Uterus (tissue), 4 donors: ENCODE data around the gene MSTO1. TPM values are rescaled to one million over a fixed set of nuclear protein-coding genes. Genes with fewer than 3 reads are reported as not detected.
"Not testable (repeated sequence)": the region's sequence is repeated elsewhere in the genome, so short reads cannot be mapped to it uniquely, and the experiment has no call there.

Experiments
- DNase-seq, 2 donors: peaks; one replicate each; pipeline ENCODE4 v3.0.0-alpha.2; 2019 to 2020
- H3K27ac ChIP-seq, 2 donors: fragments of 200-600 bp; sonication (generic); 1 replicate in 1 of 2; 2 replicates in 1 of 2; pipeline ENCODE4 v1.5.1; 2016 to 2018
- H3K27me3 ChIP-seq, 2 donors: fragments of 200-600 bp; sonication (generic); one replicate each; pipeline ENCODE4 v1.5.1; 2018 to 2019; ENCODE audit warnings: control low read depth in 1 of 2
- H3K36me3 ChIP-seq, 2 donors: fragments of 200-600 bp; sonication (generic); one replicate each; pipeline ENCODE4 v1.5.1; 2019; ENCODE audit warnings: control low read depth in 1 of 2
- H3K4me1 ChIP-seq, 2 donors: fragments of 200-600 bp; sonication (generic); one replicate each; pipeline ENCODE4 v1.5.1; 2018 to 2019; ENCODE audit warnings: control low read depth in 1 of 2
- H3K4me3 ChIP-seq, 2 donors: fragments of 200-600 bp; sonication (generic); 1 replicate in 1 of 2; 2 replicates in 1 of 2; pipeline ENCODE4 v1.5.1; 2018 to 2019; ENCODE audit warnings: mild to moderate bottlenecking in 1 of 2
- H3K9me3 ChIP-seq, 2 donors: fragments of 200-600 bp; sonication (generic); one replicate each; pipeline ENCODE4 v1.5.1; 2019; ENCODE audit warnings: control low read depth in 1 of 2
- CTCF ChIP-seq, 4 experiments: fragments of 200-600 bp in 2 of 4; fragments of 450-650 bp in 2 of 4; sonication (generic) in 2 of 4; IDR thresholded peaks; one replicate each; pipeline ENCODE4 v1.5.1; 2016 to 2019; ENCODE audit warnings: antibody characterized with exemption in 4 of 4, mild to moderate bottlenecking in 2 of 4, moderate library complexity in 1 of 4
- POLR2A ChIP-seq, 2 donors: fragments of 450-650 bp; IDR thresholded peaks; one replicate each; pipeline ENCODE4 v1.6.1; 2016; ENCODE audit warnings: antibody characterized with exemption in 2 of 2, mild to moderate bottlenecking in 1 of 2, moderate library complexity in 1 of 2
- intact Hi-C: fragments of 100-400 bp; cut with DNase I; formaldehyde crosslinking; loops from one replicate; pipeline ENCODE4 v1.15.1; 2023; ENCODE audit warnings: low total_unique reads
- total RNA-seq, 4 donors: library from RNA; depleted of rRNA in 3 of 4; stranded (reverse); fragments of >200 nt in 3 of 4; gene quantifications; one replicate each; pipeline versions ENCODE4 v1.1.0 to v1.2.4, GENCODE V29; 2014 to 2023
- donor health status: DM: yes; HTN: yes; CAD: no.

MSTO1 gene
- total RNA-seq, 4 donors from 2014 or later, result 10.6 to 76.8 (median 38.6) TPM

GRCh38 chr1:155649676-155650075 is 39.7 kb downstream of the MSTO1 start:
- Histone ChIP-seq H3K4me3 (no peak overlapping the region), H3K27me3 (no peaks in the 10 kb centered on the region), H3K9me3 (no peaks in the 10 kb centered on the region), H3K27ac (no peak overlapping the region), H3K36me3 (no peaks in the 10 kb centered on the region), H3K4me1 (peaks cover 3 to 5% of the 10 kb centered on the region in 2 donors)
- TF ChIP-seq POLR2A (IDR thresholded peaks at IDR 0.05) (no peak), CTCF (IDR thresholded peaks at IDR 0.05) (no peak)
- DNase-seq, result no peak
- intact Hi-C loops, result no loop called here

- no peaks in the 10 kb centered on the region for H3K27me3 ChIP-seq
- no peaks in the 10 kb centered on the region for H3K36me3 ChIP-seq
- TF ChIP-seq POLR2A (IDR thresholded peaks at IDR 0.05) (no peak), CTCF (IDR thresholded peaks at IDR 0.05) (no peak)
- no peak for DNase-seq
- H3K27ac ChIP-seq, result no peak overlapping the region
- no peak overlapping the region for H3K4me3 ChIP-seq
- intact Hi-C loops, result no loop called here
- peaks cover 3 to 5% of the 10 kb centered on the region in 2 donors for H3K4me1 ChIP-seq
- H3K9me3 ChIP-seq, result no peaks in the 10 kb centered on the region
Observed at GRCh38 chr1:155650231-155650757, 40.3 kb downstream of the MSTO1 start.

DNA sequence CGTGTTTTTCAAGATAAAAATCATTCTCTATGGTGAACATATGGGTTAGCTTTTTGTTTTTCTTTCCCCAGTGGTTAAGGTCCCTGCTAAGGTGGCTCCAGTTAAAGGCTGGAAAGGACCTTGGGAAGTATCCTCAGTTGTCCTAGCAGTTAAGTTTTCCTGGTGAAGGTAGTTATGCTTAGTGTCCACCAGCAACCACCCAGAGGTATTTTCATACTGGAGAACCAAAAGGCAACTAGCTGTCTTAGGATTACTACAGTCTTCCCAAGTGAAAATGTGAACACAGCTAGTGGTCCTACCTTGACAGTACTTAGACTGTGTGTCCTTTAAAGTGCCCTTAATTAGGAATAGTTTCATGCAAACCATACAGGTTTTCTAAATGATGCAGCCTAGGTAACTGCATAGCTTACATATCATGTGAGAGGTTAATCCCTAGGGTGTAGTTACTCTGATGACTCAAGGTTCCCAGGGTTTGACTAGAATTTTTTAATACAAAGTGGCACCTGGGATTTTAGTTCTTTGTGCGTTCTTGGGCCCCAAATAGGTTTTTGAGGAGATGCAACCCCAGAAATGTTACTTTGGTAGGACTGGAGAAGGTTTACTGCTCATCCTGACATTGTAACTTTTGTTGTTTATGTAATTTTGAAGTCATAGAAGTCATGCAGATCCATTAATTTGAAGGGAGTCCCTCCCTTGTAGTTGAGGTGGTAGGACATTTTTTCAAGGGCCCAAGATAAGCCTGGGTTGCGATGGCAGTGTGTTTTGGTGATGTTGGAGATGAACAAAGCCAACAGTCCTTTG is 42.0 kb downstream of the MSTO1 start:
- intact Hi-C loops, result no loop called here
- Histone ChIP-seq H3K9me3 (no peaks in the 10 kb centered on the region), H3K36me3 (no peaks in the 10 kb centered on the region), H3K27ac (no peak overlapping the region), H3K27me3 (no peaks in the 10 kb centered on the region), H3K4me3 (no peak overlapping the region), H3K4me1 (peaks cover 0 to 3% of the 10 kb centered on the region in 2 donors)
- no peak for DNase-seq
- TF ChIP-seq POLR2A (IDR thresholded peaks at IDR 0.05) (no peak), CTCF (IDR thresholded peaks at IDR 0.05) (no peak)

GRCh38 chr1:155652951-155653350 is 42.9 kb downstream of the MSTO1 start:
- Histone ChIP-seq H3K36me3 (no peaks in the 10 kb centered on the region), H3K4me3 (no peak overlapping the region), H3K4me1 (peaks cover 0 to 3% of the 10 kb centered on the region in 2 donors), H3K27me3 (no peaks in the 10 kb centered on the region), H3K9me3 (no peaks in the 10 kb centered on the region), H3K27ac (no peak overlapping the region)
- no peak for DNase-seq
- TF ChIP-seq POLR2A (IDR thresholded peaks at IDR 0.05), result no peak
- TF ChIP-seq CTCF (IDR thresholded peaks at IDR 0.05), result no peak
- intact Hi-C loops, result no loop called here

DNA sequence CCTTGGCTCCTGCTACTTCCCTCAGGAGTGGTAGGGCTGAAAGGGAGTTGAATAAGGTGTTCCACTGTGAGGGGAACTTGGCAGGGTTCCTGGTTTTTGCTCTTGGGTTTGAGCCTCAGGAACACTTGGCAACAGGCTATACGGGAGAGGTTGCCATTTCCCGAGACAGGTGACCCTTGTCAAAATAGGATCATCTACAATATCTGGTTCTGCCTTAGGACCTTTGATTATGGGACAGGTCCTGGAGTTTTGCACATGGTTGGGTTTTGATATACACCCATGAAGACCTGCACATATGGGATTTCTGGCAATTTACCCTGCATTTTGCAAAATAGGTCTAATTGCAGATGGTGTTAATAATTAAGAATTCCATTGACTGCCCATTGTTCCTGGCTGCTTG is 47.4 kb downstream of the MSTO1 start:
- Histone ChIP-seq H3K27me3 (no peaks in the 10 kb centered on the region), H3K9me3 (no peaks in the 10 kb centered on the region), H3K27ac (no peak overlapping the region), H3K36me3 (no peaks in the 10 kb centered on the region), H3K4me3 (no peak overlapping the region), H3K4me1 (no peaks in the 10 kb centered on the region)
- TF ChIP-seq POLR2A (IDR thresholded peaks at IDR 0.05) (no peak), CTCF (IDR thresholded peaks at IDR 0.05) (no peak)
- no peak for DNase-seq
- intact Hi-C loops, result no loop called here

DNA sequence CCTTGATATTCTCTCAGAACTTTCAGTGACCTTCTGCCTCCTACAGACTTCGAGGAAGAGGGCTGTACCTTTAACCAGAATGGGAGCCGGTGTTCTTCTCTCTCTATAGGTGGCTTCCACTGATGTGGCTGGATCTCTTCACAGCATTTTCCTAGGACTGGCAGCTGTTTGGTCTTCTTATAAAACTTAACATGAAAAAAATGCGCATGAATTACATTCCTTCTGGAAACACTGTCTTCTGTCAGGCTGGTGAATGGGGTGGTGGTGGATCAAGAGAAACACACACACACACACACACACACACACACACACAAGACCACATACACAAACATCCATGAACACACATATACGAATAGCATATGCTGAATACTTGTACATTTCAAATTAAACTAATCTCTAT is 51.2 kb downstream of the MSTO1 start:
- H3K36me3 ChIP-seq, H3K27me3 ChIP-seq, H3K4me3 ChIP-seq, DNase-seq, H3K27ac ChIP-seq, H3K4me1 ChIP-seq, intact Hi-C loops, H3K9me3 ChIP-seq: not testable (repeated sequence)
